ENCODE results near the gene EXOC6.

The EXOC6 gene

DNA sequence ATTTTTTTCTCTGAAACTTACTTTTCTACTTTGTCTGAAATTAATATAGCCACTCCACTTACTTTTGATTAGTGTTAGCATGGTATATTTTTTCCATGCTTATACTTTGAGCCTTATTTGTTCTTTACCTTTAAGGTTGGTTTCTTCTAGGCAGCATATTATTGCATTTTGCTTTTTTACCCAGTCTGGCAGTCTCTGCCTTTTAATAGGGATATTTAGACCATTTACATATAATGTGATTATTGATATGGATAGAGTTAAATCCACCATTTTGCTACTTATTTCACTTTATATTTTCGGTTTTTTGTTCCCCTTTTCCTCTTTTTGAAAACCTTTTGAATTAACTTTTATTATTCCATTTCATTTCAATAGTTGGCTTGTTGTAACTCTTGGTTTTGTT lies 255.6 kb downstream of the EXOC6 start:
- ChIA-PET POLR2A (no interaction called here), CTCF (interaction anchor here (0.7 to 2.2 kb wide), 5 partner anchors 11 to 378 kb away, joined by 3 to 11 read pairs (median 3); partner anchors contain the start of gene MYOF)
- TF ChIP-seq KLF1 (tag by site-specific recombination; IDR thresholded peaks at IDR 0.05) (no peak), SETDB1 (IDR thresholded peaks at IDR 0.05; ENCODE audit: insufficient read length, low read length) (peak; percentile 66), KLF10 (tag by site-specific recombination; IDR thresholded peaks at IDR 0.05) (no peak), HOXC10 (CRISPR knock-in tag; IDR thresholded peaks at IDR 0.05) (no peak)
- Histone ChIP-seq H3K4me3 (ENCODE audit: low read depth, low read length) (no peak overlapping the region), H3K27ac (ENCODE audit: extremely low read depth, low read depth, low read length) (no peak overlapping the region), H3K4me1 (ENCODE audit: control insufficient read depth, insufficient read depth, low read length) (no peaks in the 10 kb centered on the region), H3K36me3 (ENCODE audit: control insufficient read depth in 2 of 2, insufficient read depth in 1 of 2, low read length in 2 of 2) (no peaks in the 10 kb centered on the region), H3K9me3 (ENCODE audit: control insufficient read depth, insufficient read depth, low read depth, low read length) (no peaks in the 10 kb centered on the region)

DNA sequence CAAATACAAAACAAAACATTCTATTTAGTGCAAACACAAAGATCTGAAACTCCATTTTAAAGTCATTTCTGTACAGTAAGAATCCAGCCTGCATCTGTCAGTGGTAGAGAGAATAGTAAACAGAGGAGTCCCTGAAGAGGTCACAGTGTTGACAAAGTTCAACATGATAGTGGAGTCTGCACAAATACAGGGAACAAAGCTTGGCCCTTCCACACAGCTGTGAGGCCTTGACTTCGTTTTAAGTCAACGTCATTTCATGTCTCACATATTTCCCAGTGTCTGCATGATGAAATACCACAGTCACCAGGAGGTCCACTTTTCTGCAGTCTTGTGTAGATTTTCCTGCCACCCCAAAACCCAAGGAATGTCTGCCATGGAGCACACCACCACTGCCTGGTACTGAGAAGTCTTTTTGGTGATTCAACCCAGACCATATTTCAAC lies 258.3 kb downstream of the EXOC6 start:
- no peaks in the 10 kb centered on the region for H3K4me1 ChIP-seq (ENCODE audit: control insufficient read depth, insufficient read depth, low read length)
- H3K4me3 ChIP-seq (ENCODE audit: low read depth, low read length) = no peak overlapping the region
- POLR2A ChIA-PET = no interaction called here
- H3K27ac ChIP-seq (ENCODE audit: extremely low read depth, low read depth, low read length) = no peak overlapping the region
- no peaks in the 10 kb centered on the region for H3K36me3 ChIP-seq (ENCODE audit: control insufficient read depth in 2 of 2, insufficient read depth in 1 of 2, low read length in 2 of 2)
- no peaks in the 10 kb centered on the region for H3K9me3 ChIP-seq (ENCODE audit: control insufficient read depth, insufficient read depth, low read depth, low read length)
- CTCF ChIA-PET = interaction anchor here (0.5 to 1.8 kb wide), 5 partner anchors 9 to 183 kb away, joined by 3 to 9 read pairs (median 5); no protein-coding TSS in a partner anchor
- no peak for TF ChIP-seq ZNF366 (tag by site-specific recombination; conservative IDR thresholded peaks at IDR 0.05)
- no peak for TF ChIP-seq ZNF76 (tag by site-specific recombination; IDR thresholded peaks at IDR 0.05; ENCODE audit: borderline replicate concordance, low read depth)
- no peak for TF ChIP-seq WT1 (tag by site-specific recombination; IDR thresholded peaks at IDR 0.05)
- TF ChIP-seq PRDM1 (tag by site-specific recombination; IDR thresholded peaks at IDR 0.05) = no peak
- TF ChIP-seq, protein P1, sequence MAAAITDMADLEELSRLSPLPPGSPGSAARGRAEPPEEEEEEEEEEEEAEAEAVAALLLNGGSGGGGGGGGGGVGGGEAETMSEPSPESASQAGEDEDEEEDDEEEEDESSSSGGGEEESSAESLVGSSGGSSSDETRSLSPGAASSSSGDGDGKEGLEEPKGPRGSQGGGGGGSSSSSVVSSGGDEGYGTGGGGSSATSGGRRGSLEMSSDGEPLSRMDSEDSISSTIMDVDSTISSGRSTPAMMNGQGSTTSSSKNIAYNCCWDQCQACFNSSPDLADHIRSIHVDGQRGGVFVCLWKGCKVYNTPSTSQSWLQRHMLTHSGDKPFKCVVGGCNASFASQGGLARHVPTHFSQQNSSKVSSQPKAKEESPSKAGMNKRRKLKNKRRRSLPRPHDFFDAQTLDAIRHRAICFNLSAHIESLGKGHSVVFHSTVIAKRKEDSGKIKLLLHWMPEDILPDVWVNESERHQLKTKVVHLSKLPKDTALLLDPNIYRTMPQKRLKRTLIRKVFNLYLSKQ (tag by site-specific recombination; IDR thresholded peaks at IDR 0.05; ENCODE audit: borderline replicate concordance) = no peak
- TF ChIP-seq ZNF660 (tag by site-specific recombination; IDR thresholded peaks at IDR 0.05) = no peak
- no peak for TF ChIP-seq SP2 (tag by site-specific recombination; IDR thresholded peaks at IDR 0.05)
- TF ChIP-seq, protein P2, sequence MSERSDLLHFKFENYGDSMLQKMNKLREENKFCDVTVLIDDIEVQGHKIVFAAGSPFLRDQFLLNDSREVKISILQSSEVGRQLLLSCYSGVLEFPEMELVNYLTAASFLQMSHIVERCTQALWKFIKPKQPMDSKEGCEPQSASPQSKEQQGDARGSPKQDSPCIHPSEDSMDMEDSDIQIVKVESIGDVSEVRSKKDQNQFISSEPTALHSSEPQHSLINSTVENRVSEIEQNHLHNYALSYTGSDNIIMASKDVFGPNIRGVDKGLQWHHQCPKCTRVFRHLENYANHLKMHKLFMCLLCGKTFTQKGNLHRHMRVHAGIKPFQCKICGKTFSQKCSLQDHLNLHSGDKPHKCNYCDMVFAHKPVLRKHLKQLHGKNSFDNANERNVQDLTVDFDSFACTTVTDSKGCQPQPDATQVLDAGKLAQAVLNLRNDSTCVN (tag by site-specific recombination; optimal IDR thresholded peaks at IDR 0.05) = no peak
- TF ChIP-seq ZBTB17 (tag by site-specific recombination; IDR thresholded peaks at IDR 0.05) = no peak
- no peak for TF ChIP-seq SALL2 (tag by site-specific recombination; IDR thresholded peaks at IDR 0.05; ENCODE audit: borderline replicate concordance)
- no peak for TF ChIP-seq ZNF423 (tag by site-specific recombination; IDR thresholded peaks at IDR 0.05)

Data from HEK293 (cell line).